ENCODE results near the gene CLDN4. TPM values are rescaled to one million over a fixed set of nuclear protein-coding genes. Genes with fewer than 3 reads are reported as not detected.
"Not testable (repeated sequence)": the region's sequence is repeated elsewhere in the genome, so short reads cannot be mapped to it uniquely, and the experiment has no call there.

Gene CLDN4
- total RNA-seq, 1 experiment from 2014 or later, result not detected

- Histone ChIP-seq H3K9me3 (ENCODE audit: low read length) (no peaks in the 10 kb centered on the region), H3K9me2 (replicated peaks; ENCODE audit: insufficient read depth, low read length) (no peaks in the 10 kb centered on the region), H3K4me2 (ENCODE audit: low read depth, low read length, poor library complexity, severe bottlenecking) (peak within 1 kb of the TSS; percentile 63), H3K27ac (ENCODE audit: low read length) (no peak within 1 kb of the TSS), H3K79me2 (ENCODE audit: low read length) (no peaks in the 10 kb centered on the region), H2AFZ (ENCODE audit: low read length) (peak within 1 kb of the TSS; percentile 92; the same call in 1 of the 2 replicates), H3K9ac (ENCODE audit: low read length) (peak within 1 kb of the TSS; percentile 56), H4K20me1 (ENCODE audit: insufficient read depth, low read depth, low read length) (no peaks in the 10 kb centered on the region), H3K27me3 (ENCODE audit: low read length) (no peaks in the 10 kb centered on the region), H3K4me1 (ENCODE audit: low read length) (peaks cover 4% of the 10 kb centered on the region), H3K36me3 (ENCODE audit: insufficient read depth, low read length) (no peaks in the 10 kb centered on the region), H3K4me3 (ENCODE audit: low read length) (peak within 1 kb of the TSS; percentile 45; the same call in 1 of the 2 replicates)
- peak; percentile 95 for DNase-seq
These were observed 11.5 kb downstream of the CLDN4 start, which contains the start of gene METTL27 for GRCh38 chr7:73842067-73842976. Gene METTL27 (minus strand): TSS chr7:73842516. CDS start chr7:73842140, 376 bp downstream.

DNA sequence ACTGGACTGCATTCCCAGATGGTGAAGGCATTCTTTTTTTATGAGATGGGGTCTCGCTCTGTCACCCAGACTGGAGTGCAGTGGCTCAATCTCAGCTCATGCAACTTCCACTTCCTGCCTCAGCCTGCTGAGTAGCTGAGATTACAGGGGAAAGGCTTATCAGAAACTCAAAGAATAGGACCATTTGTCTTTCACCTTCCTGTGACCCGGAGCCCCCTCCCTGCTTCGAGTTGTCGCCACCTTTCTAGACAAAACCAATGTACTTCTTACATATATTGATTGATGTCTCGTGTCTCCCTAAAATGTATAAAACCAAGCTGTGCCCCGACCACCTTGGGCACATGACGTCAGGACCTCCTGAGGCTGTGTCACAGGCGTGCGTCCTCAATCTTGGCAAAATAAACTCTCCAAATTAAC lies 13.3 kb downstream of the CLDN4 start:
- Histone ChIP-seq H4K20me1 (ENCODE audit: insufficient read depth, low read depth, low read length) (no peaks in the 10 kb centered on the region), H2AFZ (ENCODE audit: low read length) (no peak overlapping the region), H3K79me2 (ENCODE audit: low read length) (no peaks in the 10 kb centered on the region), H3K9me2 (replicated peaks; ENCODE audit: insufficient read depth, low read length) (no peaks in the 10 kb centered on the region), H3K36me3 (ENCODE audit: insufficient read depth, low read length) (no peaks in the 10 kb centered on the region), H3K4me2 (ENCODE audit: low read depth, low read length, poor library complexity, severe bottlenecking) (no peak overlapping the region), H3K4me3 (ENCODE audit: low read length) (no peak overlapping the region), H3K9ac (ENCODE audit: low read length) (no peak overlapping the region), H3K4me1 (ENCODE audit: low read length) (peaks cover 4% of the 10 kb centered on the region), H3K27me3 (ENCODE audit: low read length) (no peaks in the 10 kb centered on the region), H3K27ac (ENCODE audit: low read length) (no peak overlapping the region), H3K9me3 (ENCODE audit: low read length) (no peaks in the 10 kb centered on the region)
- no peak for DNase-seq

DNA sequence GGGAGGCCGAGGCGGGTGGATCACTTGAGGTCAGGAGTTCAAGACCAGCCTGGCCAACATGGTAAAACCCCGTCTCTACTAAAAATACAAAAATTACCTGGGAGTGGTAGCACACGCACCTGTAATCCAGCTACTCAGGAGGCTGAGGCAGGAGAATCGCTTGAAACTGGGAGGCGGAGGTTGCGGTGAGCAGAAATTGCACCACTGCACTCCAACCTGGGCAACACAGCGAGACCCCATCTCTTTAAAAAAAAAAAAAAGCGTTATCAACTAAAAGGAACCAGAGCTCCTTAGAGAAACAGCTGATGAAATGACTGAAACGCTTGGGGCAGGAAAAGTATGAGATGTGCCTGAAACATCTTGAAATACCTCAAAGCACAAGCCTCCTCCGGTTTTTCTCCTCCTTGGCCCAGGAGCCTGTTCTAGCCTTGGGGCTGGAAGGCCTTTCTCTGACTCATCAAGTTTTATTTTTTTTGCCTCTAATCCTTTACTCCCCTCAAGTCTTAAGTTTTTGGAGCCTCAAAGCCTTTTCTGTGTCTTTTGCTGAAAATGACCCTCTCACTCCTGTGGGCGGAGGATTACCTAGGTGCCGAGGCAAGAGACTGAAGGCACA lies 14.2 kb downstream of the CLDN4 start:
- Histone ChIP-seq H3K9me3 (ENCODE audit: low read length) (no peaks in the 10 kb centered on the region), H3K27ac (ENCODE audit: low read length) (no peak overlapping the region), H3K79me2 (ENCODE audit: low read length) (no peaks in the 10 kb centered on the region), H3K36me3 (ENCODE audit: insufficient read depth, low read length) (no peaks in the 10 kb centered on the region), H3K4me1 (ENCODE audit: low read length) (peaks cover 4% of the 10 kb centered on the region), H3K27me3 (ENCODE audit: low read length) (no peaks in the 10 kb centered on the region), H3K9ac (ENCODE audit: low read length) (no peak overlapping the region), H3K9me2 (replicated peaks; ENCODE audit: insufficient read depth, low read length) (no peaks in the 10 kb centered on the region), H3K4me2 (ENCODE audit: low read depth, low read length, poor library complexity, severe bottlenecking) (no peak overlapping the region), H3K4me3 (ENCODE audit: low read length) (no peak overlapping the region), H2AFZ (ENCODE audit: low read length) (no peak overlapping the region), H4K20me1 (ENCODE audit: insufficient read depth, low read depth, low read length) (no peaks in the 10 kb centered on the region)
- no peak for DNase-seq

GRCh38 chr7:73845701-73846195 lies 15.0 kb downstream of the CLDN4 start:
- H3K9me3 ChIP-seq (ENCODE audit: low read length); DNase-seq; H3K4me2 ChIP-seq (ENCODE audit: low read depth, low read length, poor library complexity, severe bottlenecking); H3K27me3 ChIP-seq (ENCODE audit: low read length); H4K20me1 ChIP-seq (ENCODE audit: insufficient read depth, low read depth, low read length); H3K4me3 ChIP-seq (ENCODE audit: low read length); H3K36me3 ChIP-seq (ENCODE audit: insufficient read depth, low read length); H3K79me2 ChIP-seq (ENCODE audit: low read length); H3K27ac ChIP-seq (ENCODE audit: low read length); H3K9me2 ChIP-seq (replicated peaks; ENCODE audit: insufficient read depth, low read length); H3K9ac ChIP-seq (ENCODE audit: low read length); H2AFZ ChIP-seq (ENCODE audit: low read length); H3K4me1 ChIP-seq (ENCODE audit: low read length): not testable (repeated sequence)

GRCh38 chr7:73847941-73848723 lies 17.3 kb downstream of the CLDN4 start:
- H3K27ac ChIP-seq (ENCODE audit: low read length), result no peak overlapping the region
- H3K79me2 ChIP-seq (ENCODE audit: low read length), result no peaks in the 10 kb centered on the region
- no peaks in the 10 kb centered on the region for H3K9me3 ChIP-seq (ENCODE audit: low read length)
- H3K4me2 ChIP-seq (ENCODE audit: low read depth, low read length, poor library complexity, severe bottlenecking), result no peak overlapping the region
- peaks cover 10% of the 10 kb centered on the region for H3K4me1 ChIP-seq (ENCODE audit: low read length)
- no peaks in the 10 kb centered on the region for H3K27me3 ChIP-seq (ENCODE audit: low read length)
- no peaks in the 10 kb centered on the region for H3K9me2 ChIP-seq (replicated peaks; ENCODE audit: insufficient read depth, low read length)
- no peak for DNase-seq
- no peak overlapping the region for H2AFZ ChIP-seq (ENCODE audit: low read length)
- H4K20me1 ChIP-seq (ENCODE audit: insufficient read depth, low read depth, low read length), result no peaks in the 10 kb centered on the region
- H3K9ac ChIP-seq (ENCODE audit: low read length), result no peak overlapping the region
- H3K4me3 ChIP-seq (ENCODE audit: low read length), result no peak overlapping the region
- H3K36me3 ChIP-seq (ENCODE audit: insufficient read depth, low read length), result no peaks in the 10 kb centered on the region

DNA sequence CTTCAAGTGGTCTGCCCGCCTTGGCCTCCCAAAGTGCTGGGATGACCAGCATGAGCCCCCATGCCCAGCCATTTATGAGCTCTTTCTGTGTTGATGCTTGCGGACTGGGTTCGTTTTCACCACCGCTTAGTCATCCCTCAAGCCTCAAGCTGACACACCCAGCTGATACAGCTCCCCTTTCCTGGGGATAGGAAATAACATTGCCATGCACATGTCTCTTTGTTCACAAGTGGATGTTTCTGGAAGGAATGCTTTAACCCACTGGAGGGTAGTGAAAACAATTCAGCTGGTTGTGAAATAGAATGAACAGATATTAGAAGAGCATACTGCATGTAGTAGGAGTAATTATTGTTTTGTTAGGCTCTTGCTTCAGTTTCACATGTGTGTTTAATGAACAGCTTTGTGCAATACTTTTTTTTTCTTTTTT lies 20.0 kb downstream of the CLDN4 start:
- Histone ChIP-seq H4K20me1 (ENCODE audit: insufficient read depth, low read depth, low read length) (0 out of 2 replicates have a peak, but pooled peaks cover 2% of the 10 kb centered on the region), H3K9me3 (ENCODE audit: low read length) (no peaks in the 10 kb centered on the region), H2AFZ (ENCODE audit: low read length) (no peak overlapping the region), H3K79me2 (ENCODE audit: low read length) (no peaks in the 10 kb centered on the region), H3K9me2 (replicated peaks; ENCODE audit: insufficient read depth, low read length) (no peaks in the 10 kb centered on the region), H3K4me1 (ENCODE audit: low read length) (peaks cover 16% of the 10 kb centered on the region), H3K4me3 (ENCODE audit: low read length) (no peak overlapping the region), H3K27ac (ENCODE audit: low read length) (no peak overlapping the region), H3K4me2 (ENCODE audit: low read depth, low read length, poor library complexity, severe bottlenecking) (no peak overlapping the region), H3K9ac (ENCODE audit: low read length) (no peak overlapping the region), H3K36me3 (ENCODE audit: insufficient read depth, low read length) (no peaks in the 10 kb centered on the region), H3K27me3 (ENCODE audit: low read length) (no peaks in the 10 kb centered on the region)
- no peak for DNase-seq

- Histone ChIP-seq H3K9ac (ENCODE audit: low read length) (no peak overlapping the region), H3K4me2 (ENCODE audit: low read depth, low read length, poor library complexity, severe bottlenecking) (no peak overlapping the region), H2AFZ (ENCODE audit: low read length) (no peak overlapping the region)
These were observed 20.9 kb downstream of the CLDN4 start for GRCh38 chr7:73851410-73852338.

More at GRCh38 chr7:73851410-73852338, 20.9 kb downstream of the CLDN4 start:
- Histone ChIP-seq H3K4me1 (ENCODE audit: low read length) (peaks cover 16% of the 10 kb centered on the region), H4K20me1 (ENCODE audit: insufficient read depth, low read depth, low read length) (0 out of 2 replicates have a peak, but pooled peaks cover 2% of the 10 kb centered on the region), H3K27me3 (ENCODE audit: low read length) (no peaks in the 10 kb centered on the region), H3K36me3 (ENCODE audit: insufficient read depth, low read length) (no peaks in the 10 kb centered on the region), H3K9me3 (ENCODE audit: low read length) (no peaks in the 10 kb centered on the region), H3K9me2 (replicated peaks; ENCODE audit: insufficient read depth, low read length) (no peaks in the 10 kb centered on the region), H3K79me2 (ENCODE audit: low read length) (no peaks in the 10 kb centered on the region), H3K4me3 (ENCODE audit: low read length) (no peak overlapping the region), H3K27ac (ENCODE audit: low read length) (no peak overlapping the region)
- peak; percentile 60 for DNase-seq

Measured in Karpas-422 (cell line).